Ovary (tissue), 3 donors: ENCODE results near the gene HSD11B1L.

ENCODE experiments used
- EP300 ChIP-seq: sonication (generic); formaldehyde crosslinking; IDR thresholded peaks from one replicate; pipeline ENCODE4 v1.6.1; 2017; ENCODE audit warnings: antibody characterized with exemption
- POLR2A ChIP-seq: fragments of 450-650 bp; IDR thresholded peaks from one replicate; pipeline ENCODE4 v1.6.1; 2017; ENCODE audit warnings: antibody characterized with exemption, mild to moderate bottlenecking, moderate library complexity
- TF ChIP-seq, protein P1 (sequence below), 3 donors: fragments of 450-650 bp in 2 of 3; fragments of 200-600 bp in 1 of 3; IDR thresholded peaks; one replicate each; pipeline versions ENCODE4 v1.5.1 to v1.8.0; 2016 to 2022; ENCODE audit warnings: antibody characterized with exemption in 3 of 3, mild to moderate bottlenecking in 1 of 3
- donor health status: DM: no; HTN: no; CAD: no.

DNA sequence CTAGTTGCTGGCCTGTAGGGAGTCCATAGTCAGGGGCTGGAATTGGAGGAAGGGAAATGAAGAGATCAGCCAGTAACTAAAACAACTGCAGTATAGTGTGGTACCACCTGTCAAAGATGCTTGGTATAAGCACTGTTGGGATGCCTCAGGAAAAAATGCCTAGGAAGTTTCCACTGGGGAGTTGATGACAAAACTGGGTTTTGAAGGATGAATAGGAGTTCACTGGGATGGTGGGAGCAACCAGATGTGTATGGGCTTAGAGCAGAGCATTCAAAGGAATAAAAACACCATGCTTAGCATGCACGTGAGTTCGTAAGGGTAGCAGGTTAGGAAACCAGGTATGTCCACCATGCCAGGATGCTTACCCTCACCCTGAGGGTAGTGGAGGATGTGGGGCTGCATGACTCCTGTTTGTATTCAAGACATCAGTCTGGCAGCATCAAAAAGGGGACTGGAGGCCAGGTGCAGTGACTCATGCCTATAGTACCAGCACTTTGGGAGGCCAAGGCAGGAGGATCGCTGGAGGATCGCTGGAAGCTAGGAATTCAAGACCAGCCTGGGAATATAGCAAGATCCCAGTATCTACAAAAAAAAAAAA lies 46.7 kb downstream of the HSD11B1L start:
- TF ChIP-seq POLR2A (no peak), EP300 (no peak)
- TF ChIP-seq, protein P1, sequence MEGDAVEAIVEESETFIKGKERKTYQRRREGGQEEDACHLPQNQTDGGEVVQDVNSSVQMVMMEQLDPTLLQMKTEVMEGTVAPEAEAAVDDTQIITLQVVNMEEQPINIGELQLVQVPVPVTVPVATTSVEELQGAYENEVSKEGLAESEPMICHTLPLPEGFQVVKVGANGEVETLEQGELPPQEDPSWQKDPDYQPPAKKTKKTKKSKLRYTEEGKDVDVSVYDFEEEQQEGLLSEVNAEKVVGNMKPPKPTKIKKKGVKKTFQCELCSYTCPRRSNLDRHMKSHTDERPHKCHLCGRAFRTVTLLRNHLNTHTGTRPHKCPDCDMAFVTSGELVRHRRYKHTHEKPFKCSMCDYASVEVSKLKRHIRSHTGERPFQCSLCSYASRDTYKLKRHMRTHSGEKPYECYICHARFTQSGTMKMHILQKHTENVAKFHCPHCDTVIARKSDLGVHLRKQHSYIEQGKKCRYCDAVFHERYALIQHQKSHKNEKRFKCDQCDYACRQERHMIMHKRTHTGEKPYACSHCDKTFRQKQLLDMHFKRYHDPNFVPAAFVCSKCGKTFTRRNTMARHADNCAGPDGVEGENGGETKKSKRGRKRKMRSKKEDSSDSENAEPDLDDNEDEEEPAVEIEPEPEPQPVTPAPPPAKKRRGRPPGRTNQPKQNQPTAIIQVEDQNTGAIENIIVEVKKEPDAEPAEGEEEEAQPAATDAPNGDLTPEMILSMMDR (IDR thresholded peaks at IDR 0.05), result no peak
